Natural killer cell treated with Interleukin-12 subunit alpha and Interleukin-12 subunit beta and Interleukin-15 and Interleukin-18, amount 100 ng/mL, for 72 hours (primary cell): ENCODE results near the gene DOCK11. TPM values are rescaled to one million over a fixed set of nuclear protein-coding genes. Genes with fewer than 3 reads are reported as not detected.

Source experiments
- ATAC-seq, 2 donors: fragments of 150-1000 bp; cut with Tn5 transposase in 1 of 2; sonication (Bioruptor Pico), chemical (Tn5 transposase) in 1 of 2; 2 replicates each; pipeline ENCODE4 v1.10.0; 2021
- DNase-seq: peaks from one replicate; pipeline ENCODE4 v3.0.0; 2022; ENCODE audit warnings: low spot score
- H3K27ac Mint-ChIP-seq, 2 donors: 1 replicate in 1 of 2; 2 replicates in 1 of 2; pipeline ENCODE4 v1.8.0; 2022; ENCODE audit warnings: mixed read lengths in 2 of 2, mild to moderate bottlenecking in 1 of 2, moderate library complexity in 1 of 2
- H3K27me3 Mint-ChIP-seq, 2 donors: 1 replicate in 1 of 2; 2 replicates in 1 of 2; pipeline ENCODE4 v1.8.0; 2022; ENCODE audit warnings: mixed read lengths in 2 of 2
- H3K36me3 Mint-ChIP-seq: one replicate; pipeline ENCODE4 v1.8.0; 2022; ENCODE audit warnings: mixed read lengths
- H3K4me1 Mint-ChIP-seq, 2 donors: 1 replicate in 1 of 2; 2 replicates in 1 of 2; pipeline ENCODE4 v1.8.0; 2022; ENCODE audit warnings: low read depth in 2 of 2, mixed read lengths in 2 of 2, mild to moderate bottlenecking in 1 of 2
- H3K4me3 Mint-ChIP-seq: one replicate; pipeline ENCODE4 v1.8.0; 2022; ENCODE audit warnings: mixed read lengths
- H3K9me3 Mint-ChIP-seq: 2 replicates; pipeline ENCODE4 v1.8.0; 2022; ENCODE audit warnings: mixed read lengths
- total RNA-seq, 2 donors: library from RNA; stranded (reverse); gene quantifications; one replicate each; pipeline ENCODE4 v1.2.3, GENCODE V29; 2022

DOCK11 gene
- total RNA-seq, 2 donors from 2014 or later = 32.0 to 44.5 TPM

DNA sequence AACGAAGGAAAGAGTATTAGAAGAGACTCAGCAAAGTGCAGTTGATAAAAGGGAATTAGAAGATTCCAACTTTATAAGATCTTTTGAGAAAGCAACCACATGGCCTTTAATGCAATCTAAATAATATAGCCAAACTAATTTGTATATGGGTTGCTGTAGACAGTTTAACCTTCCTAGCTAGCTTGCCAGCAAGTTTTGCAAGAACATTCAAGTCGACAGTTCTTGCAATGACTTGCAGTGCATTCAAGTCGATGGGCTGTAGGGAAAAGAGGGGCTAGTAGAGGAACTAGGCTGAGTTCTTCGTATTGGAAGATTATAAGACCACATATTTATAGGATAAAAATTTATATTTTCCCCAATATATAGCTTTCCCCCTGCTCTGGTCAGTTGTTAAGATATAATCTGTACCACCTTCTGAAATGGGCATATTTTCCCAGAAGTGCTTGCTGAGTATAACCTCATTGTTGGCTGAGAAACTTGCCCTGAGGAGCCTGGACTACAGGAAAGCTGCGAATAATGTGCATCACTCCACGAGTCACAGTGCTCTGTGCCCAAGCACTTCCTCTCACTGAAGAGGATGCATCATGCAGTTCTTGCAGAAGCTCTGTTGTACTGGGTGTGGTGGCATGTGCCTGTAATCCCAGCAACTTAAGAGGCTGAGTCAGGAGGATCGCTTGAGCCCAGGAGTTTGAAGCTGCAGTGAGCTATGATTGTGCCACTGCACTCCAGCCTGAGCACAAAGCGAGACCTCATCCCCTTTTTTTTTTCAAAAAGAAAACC, 56.7 kb downstream of the DOCK11 start:
- H3K4me3 Mint-ChIP-seq = no peak overlapping the region
- no peaks in the 10 kb centered on the region for H3K36me3 Mint-ChIP-seq
- peaks cover 4 to 5% of the 10 kb centered on the region in 2 donors for H3K4me1 Mint-ChIP-seq
- DNase-seq = no peak
- no peaks in the 10 kb centered on the region for H3K9me3 Mint-ChIP-seq
- H3K27me3 Mint-ChIP-seq = no peaks in the 10 kb centered on the region
- no peak overlapping the region for H3K27ac Mint-ChIP-seq
- no peak for ATAC-seq

DNA sequence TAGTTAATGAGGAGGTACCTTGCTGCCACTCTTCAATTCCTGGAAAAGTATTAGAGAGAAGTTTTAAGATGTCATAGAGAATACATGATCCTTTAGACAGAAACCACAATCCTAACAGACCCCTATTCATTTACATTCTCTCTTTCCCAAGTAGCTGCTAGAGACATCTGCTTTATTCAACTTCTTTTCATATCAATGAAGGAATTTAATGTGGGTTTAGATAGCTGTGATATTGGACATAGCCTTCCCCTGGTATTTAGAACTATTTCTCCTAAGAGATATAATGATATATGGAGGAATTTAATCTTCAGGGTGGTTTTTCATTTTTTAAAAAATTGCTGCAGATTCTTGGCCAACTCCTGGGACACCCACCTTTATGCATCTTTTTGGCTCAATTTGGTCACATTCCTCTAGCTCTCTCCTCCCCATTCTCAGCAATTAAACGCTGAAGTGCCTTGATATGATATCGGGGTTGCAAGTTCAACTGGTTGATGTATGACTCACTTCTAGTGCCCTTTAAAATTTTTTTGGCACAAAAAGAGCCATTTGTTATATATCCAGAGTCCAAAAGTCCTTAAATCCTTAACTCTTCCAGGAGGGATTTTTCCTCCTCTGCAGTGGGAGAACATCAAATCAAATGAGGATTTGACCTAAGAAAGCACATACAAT, 57.6 kb downstream of the DOCK11 start:
- Mint-ChIP-seq H3K36me3 (no peaks in the 10 kb centered on the region), H3K27me3 (no peaks in the 10 kb centered on the region), H3K9me3 (no peaks in the 10 kb centered on the region), H3K27ac (no peak overlapping the region), H3K4me3 (no peak overlapping the region), H3K4me1 (peaks cover 4 to 5% of the 10 kb centered on the region in 2 donors)
- ATAC-seq (no peak), DNase-seq (no peak)

DNA sequence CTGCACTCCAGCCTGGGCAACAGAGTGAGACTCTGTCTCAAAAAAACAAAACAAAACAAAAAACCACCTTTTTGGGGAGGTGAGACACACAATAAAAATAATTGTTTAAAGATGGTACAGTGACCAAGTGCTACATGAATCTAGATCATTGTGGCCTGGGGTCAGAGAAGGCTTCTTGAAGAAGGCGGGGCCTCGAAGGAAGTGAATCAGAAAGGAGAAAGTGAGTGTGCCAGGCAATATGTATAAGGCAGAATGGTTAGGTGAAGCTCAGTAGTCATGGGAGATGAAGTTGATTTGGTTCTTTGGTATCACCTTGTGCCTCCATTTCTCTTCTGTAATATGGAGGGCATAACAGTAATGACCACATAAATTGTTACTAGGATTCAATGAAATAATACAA, 58.9 kb downstream of the DOCK11 start:
- DNase-seq = no peak

GRCh38 chrX:118558926-118559325, 63.3 kb downstream of the DOCK11 start:
- Mint-ChIP-seq H3K27ac (no peak overlapping the region), H3K27me3 (no peaks in the 10 kb centered on the region), H3K4me3 (no peak overlapping the region), H3K4me1 (peaks cover 12 to 16% of the 10 kb centered on the region in 2 donors), H3K36me3 (peaks cover 12% of the 10 kb centered on the region), H3K9me3 (no peaks in the 10 kb centered on the region)
- no peak for ATAC-seq
- no peak for DNase-seq

More for the DNA sequence above, 58.9 kb downstream of the DOCK11 start:
- H3K4me1 Mint-ChIP-seq = peaks cover 4 to 5% of the 10 kb centered on the region in 2 donors
- no peak overlapping the region for H3K4me3 Mint-ChIP-seq
- ATAC-seq = peak in 1 of 2 donors; percentile 61
- no peaks in the 10 kb centered on the region for H3K27me3 Mint-ChIP-seq
- H3K27ac Mint-ChIP-seq = peak overlapping the region; percentile 38 to 84
- no peaks in the 10 kb centered on the region for H3K9me3 Mint-ChIP-seq
- H3K36me3 Mint-ChIP-seq = no peaks in the 10 kb centered on the region

- DNase-seq (no peak), ATAC-seq (no peak)
- H3K4me3 Mint-ChIP-seq = no peak overlapping the region
- H3K9me3 Mint-ChIP-seq = no peaks in the 10 kb centered on the region
- peaks cover 11 to 12% of the 10 kb centered on the region in 2 donors for H3K4me1 Mint-ChIP-seq
- H3K27ac Mint-ChIP-seq = no peak overlapping the region
- H3K36me3 Mint-ChIP-seq = peaks cover 18% of the 10 kb centered on the region
- H3K27me3 Mint-ChIP-seq = no peaks in the 10 kb centered on the region
Observed at GRCh38 chrX:118560489-118560888, 64.9 kb downstream of the DOCK11 start.

DNA sequence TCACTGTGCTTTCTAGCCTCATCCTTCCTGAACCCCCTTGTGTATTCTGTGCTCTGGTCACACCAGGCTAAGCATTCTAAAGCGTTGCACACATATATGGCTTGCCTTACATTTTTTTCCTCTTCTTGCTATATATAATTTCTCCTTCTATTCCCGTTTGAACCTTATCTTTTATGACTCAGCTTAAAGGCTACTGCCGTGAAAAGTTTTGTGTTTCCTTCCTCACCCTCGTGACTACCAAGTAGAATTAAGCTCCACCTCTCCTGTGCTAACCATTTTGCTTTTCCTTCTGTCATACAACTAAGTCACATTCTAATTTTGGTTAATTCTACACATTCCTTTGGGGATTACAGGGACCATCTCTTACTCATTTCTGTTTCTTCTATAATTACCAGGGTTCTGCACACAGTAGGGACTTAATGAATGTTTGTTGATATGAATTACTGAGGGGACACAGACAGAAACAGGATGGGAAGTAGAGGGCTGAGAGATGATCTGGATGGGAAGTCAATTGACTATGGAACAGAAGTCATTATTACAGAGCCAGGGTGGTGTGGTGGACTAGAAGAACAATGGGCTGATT, 67.1 kb downstream of the DOCK11 start:
- Mint-ChIP-seq H3K9me3 (no peaks in the 10 kb centered on the region), H3K27ac (peak overlapping the region; percentile 20 to 29), H3K4me1 (peaks cover 11 to 12% of the 10 kb centered on the region in 2 donors), H3K4me3 (no peak overlapping the region), H3K27me3 (no peaks in the 10 kb centered on the region), H3K36me3 (peaks cover 18% of the 10 kb centered on the region)
- ATAC-seq (no peak), DNase-seq (no peak)

GRCh38 chrX:118564498-118564897, 68.9 kb downstream of the DOCK11 start:
- H3K4me3 Mint-ChIP-seq = no peak overlapping the region
- peak overlapping the region in 1 of 2 donors; percentile 66 for H3K27ac Mint-ChIP-seq
- H3K36me3 Mint-ChIP-seq = peaks cover 18% of the 10 kb centered on the region
- H3K4me1 Mint-ChIP-seq = peaks cover 11 to 12% of the 10 kb centered on the region in 2 donors
- DNase-seq (no peak), ATAC-seq (no peak)
- no peaks in the 10 kb centered on the region for H3K9me3 Mint-ChIP-seq
- no peaks in the 10 kb centered on the region for H3K27me3 Mint-ChIP-seq

- H3K4me3 Mint-ChIP-seq = no peak overlapping the region
- H3K27me3 Mint-ChIP-seq = no peaks in the 10 kb centered on the region
- peaks cover 11 to 12% of the 10 kb centered on the region in 2 donors for H3K4me1 Mint-ChIP-seq
- ATAC-seq = no peak
- peak overlapping the region; percentile 26 to 37 for H3K27ac Mint-ChIP-seq
- DNase-seq = no peak
- no peaks in the 10 kb centered on the region for H3K9me3 Mint-ChIP-seq
- H3K36me3 Mint-ChIP-seq = peaks cover 18% of the 10 kb centered on the region
Observed at GRCh38 chrX:118565853-118566252, 70.2 kb downstream of the DOCK11 start.

- DNase-seq (no peak), ATAC-seq (no peak)
- H3K36me3 Mint-ChIP-seq = peaks cover 23% of the 10 kb centered on the region
- H3K4me3 Mint-ChIP-seq = no peak overlapping the region
- no peaks in the 10 kb centered on the region for H3K9me3 Mint-ChIP-seq
- peaks cover 11 to 12% of the 10 kb centered on the region in 2 donors for H3K4me1 Mint-ChIP-seq
- peak overlapping the region; percentile 26 to 37 for H3K27ac Mint-ChIP-seq
- no peaks in the 10 kb centered on the region for H3K27me3 Mint-ChIP-seq
Observed at GRCh38 chrX:118566359-118566758, 70.7 kb downstream of the DOCK11 start.

- Mint-ChIP-seq H3K27ac (no peak overlapping the region), H3K4me3 (no peak overlapping the region)
- no peak for ATAC-seq
Observed at GRCh38 chrX:118569676-118570075, 74.1 kb downstream of the DOCK11 start.

GRCh38 chrX:118570209-118570608, 74.6 kb downstream of the DOCK11 start:
- H3K4me3 Mint-ChIP-seq = no peak overlapping the region
- DNase-seq = no peak
- ATAC-seq = no peak
- peaks cover 5% of the 10 kb centered on the region for H3K36me3 Mint-ChIP-seq
- no peaks in the 10 kb centered on the region for H3K9me3 Mint-ChIP-seq
- no peak overlapping the region for H3K27ac Mint-ChIP-seq
- H3K4me1 Mint-ChIP-seq = no peaks in the 10 kb centered on the region
- peaks cover 0 to 2% of the 10 kb centered on the region in 2 donors for H3K27me3 Mint-ChIP-seq

More at GRCh38 chrX:118569676-118570075, 74.1 kb downstream of the DOCK11 start:
- Mint-ChIP-seq H3K36me3 (peaks cover 6% of the 10 kb centered on the region), H3K27me3 (peaks cover 0 to 2% of the 10 kb centered on the region in 2 donors), H3K9me3 (no peaks in the 10 kb centered on the region), H3K4me1 (peaks cover 0 to under 1% of the 10 kb centered on the region in 2 donors)
- no peak for DNase-seq

DNA sequence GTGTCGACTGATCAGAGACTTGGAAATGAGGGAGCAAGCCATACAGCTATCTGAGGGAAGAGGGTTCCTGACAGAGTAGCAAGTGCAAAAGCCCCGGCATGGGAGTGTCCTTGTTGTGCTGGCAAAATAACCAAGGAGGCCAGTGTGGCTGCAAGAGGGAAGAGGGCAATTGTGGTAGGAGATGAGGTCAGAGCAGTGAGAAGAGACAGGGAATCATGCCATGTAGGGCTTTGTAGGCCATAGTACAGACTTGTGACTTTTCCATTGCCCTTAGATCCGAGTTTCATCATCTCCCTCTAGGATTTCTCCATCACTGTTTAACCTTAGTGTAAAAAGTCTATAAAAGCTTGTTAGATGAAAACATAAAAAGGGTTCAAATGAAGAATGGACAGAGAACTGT, 76.2 kb downstream of the DOCK11 start:
- DNase-seq (no peak), ATAC-seq (no peak)
- no peaks in the 10 kb centered on the region for H3K4me1 Mint-ChIP-seq
- H3K36me3 Mint-ChIP-seq = peaks cover 5% of the 10 kb centered on the region
- H3K27me3 Mint-ChIP-seq = peaks cover 0 to 2% of the 10 kb centered on the region in 2 donors
- no peaks in the 10 kb centered on the region for H3K9me3 Mint-ChIP-seq
- H3K27ac Mint-ChIP-seq = no peak overlapping the region
- no peak overlapping the region for H3K4me3 Mint-ChIP-seq

DNA sequence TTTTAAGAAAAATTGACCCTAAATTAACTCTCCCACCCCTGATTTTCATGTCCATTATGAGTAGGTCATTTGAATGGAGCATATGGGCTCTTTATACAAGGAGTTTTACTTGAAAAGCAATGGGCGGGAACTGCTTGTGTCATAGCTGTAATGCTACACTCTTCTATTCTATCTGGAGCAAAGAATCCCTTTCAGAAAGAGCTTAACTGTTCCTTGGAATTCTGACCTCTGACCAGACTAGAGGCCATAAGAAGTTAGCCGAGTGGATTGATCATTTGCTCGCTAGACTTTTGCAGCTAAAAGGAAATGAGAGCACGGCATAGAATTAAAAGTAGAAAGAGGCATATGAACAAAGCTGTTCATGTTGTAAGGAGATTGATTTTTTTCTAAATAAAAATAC, 79.1 kb downstream of the DOCK11 start:
- Mint-ChIP-seq H3K27ac (no peak overlapping the region), H3K4me1 (no peaks in the 10 kb centered on the region), H3K9me3 (no peaks in the 10 kb centered on the region), H3K27me3 (peaks cover 0 to 2% of the 10 kb centered on the region in 2 donors), H3K36me3 (peaks cover 5% of the 10 kb centered on the region), H3K4me3 (no peak overlapping the region)
- DNase-seq (no peak), ATAC-seq (no peak)

DNA sequence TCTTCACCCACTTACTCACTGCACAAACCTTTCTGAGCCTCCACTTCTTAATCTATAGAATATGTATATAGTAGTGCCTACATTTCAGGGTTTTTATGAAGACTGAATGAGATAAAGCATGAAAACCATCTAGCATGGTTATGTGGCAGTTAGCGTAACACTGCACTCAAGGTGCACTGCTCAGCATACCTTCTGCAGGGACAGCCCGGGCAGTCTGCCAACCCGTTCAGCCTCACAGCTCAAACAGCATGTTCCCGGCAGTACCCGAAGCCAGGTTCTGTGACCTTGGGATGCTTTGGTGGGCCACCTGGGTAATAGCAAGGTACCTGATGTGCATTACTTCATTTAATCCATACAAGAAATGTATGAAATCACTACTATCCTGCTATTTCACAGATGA, 81.4 kb downstream of the DOCK11 start:
- Mint-ChIP-seq H3K36me3 (no peaks in the 10 kb centered on the region), H3K4me1 (no peaks in the 10 kb centered on the region), H3K4me3 (no peak overlapping the region), H3K27me3 (no peaks in the 10 kb centered on the region), H3K27ac (no peak overlapping the region), H3K9me3 (no peaks in the 10 kb centered on the region)
- DNase-seq = no peak
- no peak for ATAC-seq
